OCI-M2 (cell line): ENCODE results near the gene NDUFB10.

Source experiments
- DNase-seq: peaks from one replicate; lab custom pipeline; 2025; ENCODE audit not compliant: unreplicated experiment; lab: John Stamatoyannopoulos, UW

The NDUFB10 gene

DNA sequence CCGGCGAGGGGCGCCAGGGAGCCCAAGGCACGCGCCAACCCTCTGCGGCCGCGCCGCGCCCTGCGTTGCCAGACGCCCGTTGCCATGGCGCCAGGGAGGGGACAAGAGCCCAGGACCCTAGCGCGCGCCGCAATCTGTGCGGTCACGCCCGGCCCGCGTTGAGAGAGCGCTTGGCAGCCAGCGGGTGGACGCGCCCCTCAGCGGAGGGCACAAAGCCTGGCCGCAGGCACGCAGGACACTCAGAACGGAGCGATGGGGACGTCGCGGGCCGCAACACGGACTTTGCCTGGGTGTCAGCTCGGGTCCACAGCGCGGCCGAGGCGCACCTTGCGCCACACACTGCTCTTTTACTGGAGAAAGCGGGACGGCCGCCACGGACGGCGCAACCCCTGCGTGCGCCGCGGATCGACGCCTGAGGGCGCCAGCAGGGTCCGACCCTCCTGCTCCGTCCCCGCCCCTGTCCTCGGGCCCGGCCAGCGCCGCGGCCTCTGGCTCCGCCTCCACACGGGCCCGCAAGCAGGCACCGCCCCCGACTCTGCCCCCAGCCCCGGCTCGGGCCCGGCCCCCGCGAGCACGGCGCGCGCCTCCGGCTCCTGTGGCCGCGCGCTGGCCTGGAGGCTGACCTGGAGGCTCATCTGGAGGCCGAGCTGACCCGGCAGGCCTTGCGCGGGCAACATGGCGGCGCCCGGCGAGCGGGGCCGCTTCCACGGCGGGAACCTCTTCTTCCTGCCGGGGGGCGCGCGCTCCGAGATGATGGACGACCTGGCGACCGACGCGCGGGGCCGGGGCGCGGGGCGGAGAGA lies 24.4 kb downstream of the NDUFB10 start, which contains the start of gene GFER:
TSS of gene GFER (plus strand) at position 650 of the 803 bp plus-strand sequence. CDS start at position 676, 26 bp downstream.
- DNase-seq = no peak

DNA sequence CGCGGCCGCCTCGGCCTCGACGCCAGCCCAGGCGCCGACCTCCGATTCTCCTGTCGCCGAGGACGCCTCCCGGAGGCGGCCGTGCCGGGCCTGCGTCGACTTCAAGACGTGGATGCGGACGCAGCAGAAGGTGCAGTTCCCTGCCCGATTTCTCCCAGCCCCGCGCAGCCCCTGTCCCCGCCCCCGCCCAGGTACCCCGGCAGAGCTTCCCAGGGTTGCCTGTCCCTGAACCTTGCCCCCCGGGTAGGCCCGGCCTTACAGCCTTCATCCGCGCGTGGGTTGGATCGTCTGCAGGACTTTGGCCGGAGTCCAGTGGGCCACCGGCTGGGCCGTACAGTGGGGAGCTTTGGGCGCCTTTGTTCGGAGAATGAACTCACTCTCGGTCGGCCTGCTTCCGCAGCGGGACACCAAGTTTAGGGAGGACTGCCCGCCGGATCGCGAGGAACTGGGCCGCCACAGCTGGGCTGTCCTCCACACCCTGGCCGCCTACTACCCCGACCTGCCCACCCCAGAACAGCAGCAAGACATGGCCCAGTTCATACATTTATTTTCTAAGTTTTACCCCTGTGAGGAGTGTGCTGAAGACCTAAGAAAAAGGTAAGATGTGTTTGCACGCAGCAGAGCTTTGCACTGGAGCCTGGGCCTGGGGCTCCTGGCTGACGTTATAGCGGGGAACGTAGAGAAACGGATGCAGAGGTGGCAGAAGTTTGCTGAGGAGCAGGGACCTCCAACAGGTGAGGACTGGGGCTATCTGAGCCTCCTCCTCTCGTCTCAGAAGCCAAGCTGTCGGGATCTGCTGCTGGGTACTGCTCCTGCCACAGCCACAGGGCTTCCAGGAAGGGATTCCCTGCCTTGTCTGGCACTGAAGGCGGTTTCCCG lies 25.2 kb downstream of the NDUFB10 start:
- no peak for DNase-seq

- DNase-seq = no peak
Measured at GRCh38 chr16:1985466-1986150, 26.3 kb downstream of the NDUFB10 start.

- DNase-seq = no peak
Measured at GRCh38 chr16:1987198-1987597, 27.9 kb downstream of the NDUFB10 start.

- no peak for DNase-seq
Measured at GRCh38 chr16:1989209-1990100, 30.1 kb downstream of the NDUFB10 start, which contains the start of gene SYNGR3. SYNGR3 (plus strand) TSS chr16:1989970; CDS start chr16:1990103, 133 bp downstream.

DNA sequence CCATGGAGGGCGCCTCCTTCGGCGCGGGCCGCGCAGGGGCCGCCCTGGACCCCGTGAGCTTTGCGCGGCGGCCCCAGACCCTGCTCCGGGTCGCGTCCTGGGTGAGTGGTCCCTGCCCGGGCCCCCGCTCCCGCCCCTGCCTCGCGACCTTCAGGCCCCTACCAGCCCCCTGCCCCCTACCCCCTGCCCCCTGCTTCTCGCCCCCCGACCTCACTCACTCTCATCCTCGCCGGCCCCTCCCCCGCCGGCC lies 30.7 kb downstream of the NDUFB10 start:
- DNase-seq = no peak

DNA sequence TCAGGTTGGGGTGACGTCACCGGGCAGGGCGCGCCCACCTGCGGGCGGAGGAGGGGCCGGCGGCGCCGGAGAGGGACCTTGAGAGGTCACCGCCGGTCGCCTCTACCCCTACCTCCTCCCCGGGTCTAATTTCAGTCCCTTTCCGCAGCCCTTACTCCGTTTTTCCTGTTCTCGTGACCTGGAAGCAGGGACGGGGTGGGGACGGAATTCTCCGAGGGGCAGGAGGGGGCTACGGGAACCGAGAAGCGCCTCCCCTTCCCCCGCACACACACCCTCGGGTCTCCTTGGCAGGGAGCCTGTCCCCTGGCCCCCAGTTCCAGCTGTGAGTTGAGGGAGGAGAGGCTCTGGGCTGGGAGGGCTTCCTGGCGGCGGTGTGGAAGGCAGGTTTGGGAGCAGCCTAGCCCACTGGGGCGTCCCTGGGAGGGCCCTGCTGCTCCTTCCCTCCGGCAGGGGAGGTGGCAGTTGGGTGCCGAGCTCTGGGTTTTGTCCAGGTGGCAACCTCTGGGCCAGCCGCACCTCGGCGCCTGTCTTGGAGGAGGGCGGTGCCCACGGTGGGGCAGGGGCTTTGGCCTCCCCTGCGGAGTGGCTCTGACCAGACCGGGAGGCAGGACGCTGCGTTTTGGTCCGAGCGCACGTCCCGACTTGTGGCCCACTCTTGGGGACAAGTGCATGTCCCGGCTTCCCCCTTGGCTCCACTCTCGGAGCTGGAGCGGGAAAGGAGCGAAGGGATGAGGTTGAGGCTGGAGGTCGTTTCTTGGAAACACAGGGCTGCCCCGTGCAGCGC lies 31.2 kb downstream of the NDUFB10 start:
- DNase-seq = no peak

DNA sequence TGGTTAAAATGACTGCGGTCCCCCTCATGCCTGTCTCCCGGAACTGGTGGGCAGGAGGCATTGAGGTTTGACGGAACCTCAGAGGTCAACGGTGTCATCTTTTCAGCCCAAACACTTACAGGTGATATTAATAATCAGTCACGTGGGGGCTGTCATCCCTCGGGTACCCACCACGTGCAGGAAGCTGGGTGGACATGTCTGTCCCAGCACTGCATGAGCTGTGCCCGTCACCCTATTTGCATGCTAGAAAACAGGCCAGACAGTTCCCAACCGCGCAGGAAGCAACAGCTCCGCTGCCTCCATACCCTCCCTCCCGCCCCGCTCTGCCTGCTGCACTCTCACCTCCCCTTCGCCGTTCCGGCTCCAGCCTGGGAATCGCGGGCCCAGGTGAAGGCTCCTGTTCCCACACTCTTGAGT lies 31.8 kb downstream of the NDUFB10 start:
- no peak for DNase-seq

- DNase-seq = no peak
Measured at GRCh38 chr16:1991588-1991947, 32.2 kb downstream of the NDUFB10 start.

DNA sequence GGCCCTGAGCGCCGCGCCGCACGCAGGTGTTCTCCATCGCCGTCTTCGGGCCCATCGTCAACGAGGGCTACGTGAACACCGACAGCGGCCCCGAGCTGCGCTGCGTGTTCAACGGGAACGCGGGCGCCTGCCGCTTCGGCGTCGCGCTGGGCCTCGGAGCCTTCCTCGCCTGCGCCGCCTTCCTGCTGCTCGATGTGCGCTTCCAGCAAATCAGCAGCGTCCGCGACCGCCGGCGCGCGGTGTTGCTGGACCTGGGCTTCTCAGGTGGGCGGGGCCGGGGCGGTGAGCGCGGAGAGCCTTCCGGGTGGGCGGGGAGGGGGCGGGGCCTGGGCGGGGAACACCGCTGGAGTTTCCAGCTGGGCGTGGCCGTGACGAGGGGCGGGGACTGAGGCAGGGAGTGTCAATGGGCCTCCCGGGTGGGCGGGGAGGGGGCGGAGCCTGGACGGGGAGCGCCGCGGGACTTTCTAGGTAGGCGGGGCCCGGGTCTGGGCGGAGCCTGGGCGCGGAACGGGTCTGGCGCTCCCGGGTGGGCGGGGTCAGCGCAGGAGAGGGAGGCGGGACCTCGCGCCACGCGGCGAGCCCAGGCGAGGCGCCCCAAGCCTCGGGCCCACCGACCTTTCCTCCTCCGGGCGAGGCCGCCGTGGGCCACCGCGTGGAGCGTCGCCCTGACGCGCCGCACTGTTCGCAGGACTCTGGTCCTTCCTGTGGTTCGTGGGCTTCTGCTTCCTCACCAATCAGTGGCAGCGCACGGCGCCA lies 32.8 kb downstream of the NDUFB10 start:
- no peak for DNase-seq

DNA sequence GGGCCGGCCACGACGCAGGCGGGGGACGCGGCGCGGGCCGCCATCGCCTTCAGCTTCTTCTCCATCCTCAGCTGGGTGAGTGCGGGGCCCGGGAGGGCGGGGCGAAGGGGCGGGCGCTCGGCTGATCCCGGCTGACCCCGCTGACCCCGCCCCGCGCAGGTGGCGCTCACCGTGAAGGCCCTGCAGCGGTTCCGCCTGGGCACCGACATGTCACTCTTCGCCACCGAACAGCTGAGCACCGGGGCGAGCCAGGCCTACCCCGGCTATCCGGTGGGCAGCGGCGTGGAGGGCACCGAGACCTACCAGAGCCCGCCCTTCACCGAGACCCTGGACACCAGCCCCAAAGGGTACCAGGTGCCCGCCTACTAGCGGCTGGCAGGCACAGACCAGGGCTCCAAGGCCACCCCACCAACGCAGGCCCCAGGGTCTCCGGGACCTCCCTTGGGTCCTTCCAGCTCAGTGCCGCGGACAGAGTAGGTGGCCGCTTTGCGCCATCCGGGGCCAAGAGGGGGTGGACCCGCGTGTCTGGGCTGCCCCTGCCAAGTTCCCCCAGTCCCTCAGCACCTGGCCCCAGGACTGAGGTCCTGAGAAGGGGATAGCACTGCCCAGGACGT lies 33.5 kb downstream of the NDUFB10 start:
- DNase-seq = no peak

DNA sequence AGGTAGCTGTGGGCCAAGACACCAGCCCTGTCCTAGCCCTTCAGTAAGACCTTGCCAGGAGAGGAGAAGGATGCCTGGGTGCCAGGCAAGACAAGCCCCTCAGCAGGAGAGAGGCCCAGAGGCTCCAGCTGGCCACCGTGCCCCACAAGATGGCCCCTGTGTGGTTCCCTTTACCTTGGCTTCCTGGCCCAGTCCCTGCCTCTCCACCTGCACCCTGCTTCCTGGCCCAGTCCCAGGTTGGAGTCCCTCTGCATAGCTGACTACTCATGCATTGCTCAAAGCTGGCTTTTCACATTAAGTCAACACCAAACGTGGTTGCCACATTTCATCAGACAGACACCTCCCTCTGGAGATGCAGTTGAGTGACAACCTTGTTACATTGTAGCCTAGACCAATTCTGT lies 34.4 kb downstream of the NDUFB10 start:
- no peak for DNase-seq

DNA sequence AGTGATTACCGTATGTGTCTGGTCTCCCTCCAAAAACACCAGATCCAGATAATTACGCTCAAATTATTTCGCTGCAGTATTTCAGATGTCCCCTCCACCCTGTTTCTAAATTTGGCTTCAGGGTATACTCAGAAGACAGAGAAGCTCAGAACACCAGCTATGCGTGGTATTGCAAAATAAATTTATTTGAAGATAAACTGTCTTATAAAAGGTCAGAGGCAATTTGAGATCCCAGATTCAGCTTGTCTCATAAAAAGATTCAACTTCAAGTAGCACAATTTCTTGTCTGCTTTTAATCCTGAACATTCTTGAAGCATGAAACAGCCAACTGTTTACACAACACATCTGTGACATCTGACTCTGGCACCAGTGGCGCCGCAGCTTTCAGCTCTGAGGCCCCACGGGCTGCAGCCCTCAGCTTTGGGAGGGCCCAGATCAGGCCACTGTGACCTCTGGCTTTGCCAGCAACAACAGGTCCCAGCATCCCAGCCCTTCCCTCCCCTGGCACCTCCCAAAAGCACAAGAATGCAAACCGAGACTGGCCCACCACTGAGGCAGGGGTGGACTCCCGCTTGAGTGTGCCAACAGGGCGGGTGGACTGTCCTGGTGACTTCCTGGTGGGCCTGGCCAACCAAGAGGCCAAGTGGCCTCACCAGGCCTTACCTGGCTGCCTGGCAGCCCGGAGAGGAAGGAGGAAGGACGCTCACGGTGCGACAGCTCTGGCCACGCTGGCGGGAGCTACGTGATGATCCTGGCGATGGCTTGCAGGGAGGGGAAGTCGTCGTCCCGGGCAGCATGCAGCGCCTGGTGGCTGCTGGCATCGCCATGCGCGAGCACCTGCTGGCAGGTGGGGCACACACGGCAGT lies 38.4 kb downstream of the NDUFB10 start:
- no peak for DNase-seq

GRCh38 chr16:1998360-1998835 lies 39.1 kb downstream of the NDUFB10 start:
- no peak for DNase-seq

DNA sequence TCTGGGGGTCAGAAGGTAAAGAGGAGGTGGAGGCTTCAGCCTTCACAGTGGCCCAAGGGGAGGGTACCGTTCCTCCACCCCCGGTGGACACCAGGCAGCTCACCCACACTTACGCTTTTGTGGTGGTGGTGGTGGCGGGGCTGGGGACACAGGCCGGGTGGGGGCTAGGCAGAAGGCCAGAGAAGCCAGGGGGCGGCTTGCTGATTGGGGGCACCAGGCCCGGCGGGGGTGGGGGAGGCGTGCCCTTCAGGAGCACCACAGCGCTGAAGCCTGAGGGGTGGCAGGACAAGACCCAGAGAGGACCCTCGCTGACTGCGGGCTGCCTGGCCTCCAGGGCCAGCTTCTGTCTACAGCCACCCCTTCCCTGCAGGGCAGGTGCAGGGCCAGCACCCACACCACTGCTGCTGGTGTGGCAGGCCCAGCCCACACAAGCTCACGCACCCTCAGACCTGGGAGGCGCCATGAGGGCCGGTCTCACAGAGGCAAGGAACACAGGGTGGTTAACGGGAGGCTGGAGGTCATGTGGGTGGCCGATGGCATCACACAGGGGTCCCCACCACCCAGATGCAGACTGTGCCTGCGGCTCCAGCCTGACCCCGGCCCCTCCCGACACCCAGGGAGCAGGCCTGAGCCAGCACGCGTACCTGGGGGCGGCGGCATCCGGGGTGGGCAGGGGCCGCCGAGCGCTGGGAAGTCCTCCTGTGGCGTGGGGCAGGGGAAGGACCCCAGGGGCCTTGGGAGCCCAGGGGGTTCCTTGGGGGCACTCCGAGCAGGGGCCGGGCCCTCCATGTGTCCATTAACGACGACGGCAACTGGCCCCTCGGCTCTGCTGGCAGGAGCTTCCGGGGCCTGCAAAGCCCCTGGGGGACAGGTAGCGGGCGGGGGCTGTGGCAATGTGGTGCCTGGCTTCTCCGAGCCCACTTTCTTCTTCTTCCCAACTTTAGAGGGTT lies 39.8 kb downstream of the NDUFB10 start:
- DNase-seq = no peak

DNA sequence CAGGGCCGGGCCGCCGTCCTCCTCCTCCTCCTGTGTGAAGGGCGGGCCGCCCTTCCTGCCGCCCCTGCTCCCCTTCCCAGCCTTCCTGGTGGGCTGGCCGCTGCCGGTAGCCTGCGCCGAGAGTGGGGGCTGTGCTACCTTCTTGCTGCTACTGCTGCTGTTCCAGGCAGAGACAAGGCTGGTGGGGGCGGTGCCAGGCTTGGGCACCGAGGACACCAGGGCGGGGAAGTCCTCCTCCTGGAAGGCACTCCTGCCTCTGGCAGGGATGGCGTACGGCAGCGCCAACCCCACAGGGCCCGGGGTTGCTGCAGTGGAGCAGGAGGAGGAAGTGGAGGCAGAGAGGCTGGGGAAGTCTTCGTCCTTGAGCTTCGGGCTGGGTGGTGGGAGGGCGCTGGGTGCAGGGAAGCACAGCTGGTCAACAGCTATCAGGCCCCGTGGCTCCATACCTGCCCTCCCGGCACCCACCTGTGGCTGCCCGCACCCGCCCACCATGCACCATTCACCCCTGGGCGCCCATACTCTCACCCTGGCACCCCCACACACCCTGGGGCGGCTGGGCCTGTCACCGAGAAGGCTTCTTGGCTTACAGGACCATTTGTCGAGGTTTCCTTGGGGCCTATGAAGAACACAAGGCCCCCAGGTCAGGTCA lies 40.7 kb downstream of the NDUFB10 start:
- no peak for DNase-seq
